H1 (cell line): ENCODE data around the gene PLPP2. TPM values are rescaled to one million over a fixed set of nuclear protein-coding genes. Genes with fewer than 3 reads are reported as not detected.

ENCODE experiments used
- RXRA ChIP-seq: IDR thresholded peaks from 2 replicates; pipeline ENCODE4 v1.6.1; 2011; ENCODE audit warnings: low read depth, mild to moderate bottlenecking, low read length, moderate library complexity; ENCODE audit not compliant: insufficient read depth
- SIN3A ChIP-seq, 2 experiments: IDR thresholded peaks in 1 of 2; conservative IDR thresholded peaks in 1 of 2; 2 replicates each; pipeline ENCODE4 v1.6.1; 2011 to 2012; ENCODE audit warnings: low read length in 2 of 2, improper control_type of control experiment in 1 of 2, low read depth in 1 of 2, mild to moderate bottlenecking in 1 of 2
- SRF ChIP-seq: IDR thresholded peaks from 2 replicates; pipeline ENCODE4 v1.6.1; 2011; ENCODE audit warnings: mild to moderate bottlenecking, low read depth, low read length, moderate library complexity
- TAF7 ChIP-seq: optimal IDR thresholded peaks from 2 replicates; pipeline ENCODE3; 2011; ENCODE audit warnings: low read depth, mild to moderate bottlenecking, inconsistent platforms, low read length, moderate library complexity, borderline replicate concordance
- TCF12 ChIP-seq: IDR thresholded peaks from 2 replicates; pipeline ENCODE4 v1.6.1; 2011; ENCODE audit warnings: low read depth, mild to moderate bottlenecking, low read length
- TEAD4 ChIP-seq: IDR thresholded peaks from 2 replicates; pipeline ENCODE4 v1.6.1; 2012; ENCODE audit warnings: low read depth, low read length, inconsistent platforms, mixed read lengths
- ZNF274 ChIP-seq: IDR thresholded peaks from 2 replicates; pipeline ENCODE4 v1.7.0; 2012; ENCODE audit warnings: low read length, borderline replicate concordance; ENCODE audit errors: extremely low read depth
- polyA plus RNA-seq, 7 experiments: library from polyadenylated mRNA; depleted of rRNA in 3 of 7; stranded (reverse) in 5 of 7; unstranded in 2 of 7; fragments of >200 nt in 5 of 7; fragments of 200-250 nt in 2 of 7; gene quantifications; 1 replicate in 5 of 7; 2 replicates in 1 of 7; 4 replicates in 1 of 7; pipeline versions ENCODE4 v1.2.1 to v1.2.3, GENCODE V29; 2011 to 2013; ENCODE audit warnings: missing spikeins in 2 of 7, mixed read lengths in 2 of 7
- total RNA-seq: library from RNA; stranded (reverse); fragmentation: NEBNext Ultra II Directional; extraction: Animal tissue kit (Norgen Biotek cat#: 25700); gene quantifications from 2 replicates; pipeline ENCODE4 v1.2.1, GENCODE V29; 2021
- TF ChIP-seq, protein P1 (sequence below): fragments of 300-600 bp; sonication (generic); IDR thresholded peaks from 2 replicates; pipeline ENCODE4 v1.7.1; 2012; ENCODE audit warnings: low read length, moderate library complexity, mild to moderate bottlenecking, inconsistent platforms; ENCODE audit not compliant: insufficient replicate concordance

The PLPP2 gene
- total and polyA plus RNA-seq, 2 of the 8 experiments (the other 6 are each of a cell fraction or from before 2014, with no cell fraction given): 101 to 195 TPM

DNA sequence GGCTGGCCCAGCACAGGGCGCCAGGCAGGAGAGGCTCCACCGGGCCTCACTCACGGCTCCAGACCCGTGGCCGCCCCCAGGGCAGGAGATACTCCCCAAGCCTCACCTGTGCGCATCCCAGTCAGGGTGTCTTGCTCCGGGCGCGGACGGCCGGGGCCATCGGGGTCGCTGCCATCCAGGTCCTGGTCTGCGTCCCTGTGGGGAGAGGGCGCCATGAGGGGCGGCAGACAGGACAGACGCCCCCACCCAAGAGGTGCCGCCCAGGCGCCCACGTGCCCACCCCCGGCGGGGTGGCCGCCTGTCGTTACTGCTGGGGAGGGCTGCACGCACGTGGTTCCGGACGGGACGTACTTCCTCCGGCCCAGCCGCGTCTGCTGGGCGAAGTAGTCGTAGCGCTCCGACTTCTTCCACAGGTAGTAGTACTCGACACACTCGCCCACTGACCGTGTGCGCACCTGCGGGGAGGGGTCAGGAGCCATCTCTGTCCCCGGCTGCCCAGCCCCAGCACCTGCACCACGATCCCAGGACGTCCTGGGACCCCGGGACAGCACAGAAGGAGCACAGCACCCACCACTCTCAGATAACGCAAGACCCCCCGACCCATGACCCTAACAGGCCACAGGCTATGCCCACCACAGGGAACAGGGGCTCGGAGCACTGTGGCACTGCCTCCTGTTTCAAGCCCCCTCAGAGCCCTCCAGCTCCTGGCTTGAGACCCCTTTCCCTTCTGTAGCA lies 17.4 kb upstream of the PLPP2 start (continued):
- TF ChIP-seq, protein P1, sequence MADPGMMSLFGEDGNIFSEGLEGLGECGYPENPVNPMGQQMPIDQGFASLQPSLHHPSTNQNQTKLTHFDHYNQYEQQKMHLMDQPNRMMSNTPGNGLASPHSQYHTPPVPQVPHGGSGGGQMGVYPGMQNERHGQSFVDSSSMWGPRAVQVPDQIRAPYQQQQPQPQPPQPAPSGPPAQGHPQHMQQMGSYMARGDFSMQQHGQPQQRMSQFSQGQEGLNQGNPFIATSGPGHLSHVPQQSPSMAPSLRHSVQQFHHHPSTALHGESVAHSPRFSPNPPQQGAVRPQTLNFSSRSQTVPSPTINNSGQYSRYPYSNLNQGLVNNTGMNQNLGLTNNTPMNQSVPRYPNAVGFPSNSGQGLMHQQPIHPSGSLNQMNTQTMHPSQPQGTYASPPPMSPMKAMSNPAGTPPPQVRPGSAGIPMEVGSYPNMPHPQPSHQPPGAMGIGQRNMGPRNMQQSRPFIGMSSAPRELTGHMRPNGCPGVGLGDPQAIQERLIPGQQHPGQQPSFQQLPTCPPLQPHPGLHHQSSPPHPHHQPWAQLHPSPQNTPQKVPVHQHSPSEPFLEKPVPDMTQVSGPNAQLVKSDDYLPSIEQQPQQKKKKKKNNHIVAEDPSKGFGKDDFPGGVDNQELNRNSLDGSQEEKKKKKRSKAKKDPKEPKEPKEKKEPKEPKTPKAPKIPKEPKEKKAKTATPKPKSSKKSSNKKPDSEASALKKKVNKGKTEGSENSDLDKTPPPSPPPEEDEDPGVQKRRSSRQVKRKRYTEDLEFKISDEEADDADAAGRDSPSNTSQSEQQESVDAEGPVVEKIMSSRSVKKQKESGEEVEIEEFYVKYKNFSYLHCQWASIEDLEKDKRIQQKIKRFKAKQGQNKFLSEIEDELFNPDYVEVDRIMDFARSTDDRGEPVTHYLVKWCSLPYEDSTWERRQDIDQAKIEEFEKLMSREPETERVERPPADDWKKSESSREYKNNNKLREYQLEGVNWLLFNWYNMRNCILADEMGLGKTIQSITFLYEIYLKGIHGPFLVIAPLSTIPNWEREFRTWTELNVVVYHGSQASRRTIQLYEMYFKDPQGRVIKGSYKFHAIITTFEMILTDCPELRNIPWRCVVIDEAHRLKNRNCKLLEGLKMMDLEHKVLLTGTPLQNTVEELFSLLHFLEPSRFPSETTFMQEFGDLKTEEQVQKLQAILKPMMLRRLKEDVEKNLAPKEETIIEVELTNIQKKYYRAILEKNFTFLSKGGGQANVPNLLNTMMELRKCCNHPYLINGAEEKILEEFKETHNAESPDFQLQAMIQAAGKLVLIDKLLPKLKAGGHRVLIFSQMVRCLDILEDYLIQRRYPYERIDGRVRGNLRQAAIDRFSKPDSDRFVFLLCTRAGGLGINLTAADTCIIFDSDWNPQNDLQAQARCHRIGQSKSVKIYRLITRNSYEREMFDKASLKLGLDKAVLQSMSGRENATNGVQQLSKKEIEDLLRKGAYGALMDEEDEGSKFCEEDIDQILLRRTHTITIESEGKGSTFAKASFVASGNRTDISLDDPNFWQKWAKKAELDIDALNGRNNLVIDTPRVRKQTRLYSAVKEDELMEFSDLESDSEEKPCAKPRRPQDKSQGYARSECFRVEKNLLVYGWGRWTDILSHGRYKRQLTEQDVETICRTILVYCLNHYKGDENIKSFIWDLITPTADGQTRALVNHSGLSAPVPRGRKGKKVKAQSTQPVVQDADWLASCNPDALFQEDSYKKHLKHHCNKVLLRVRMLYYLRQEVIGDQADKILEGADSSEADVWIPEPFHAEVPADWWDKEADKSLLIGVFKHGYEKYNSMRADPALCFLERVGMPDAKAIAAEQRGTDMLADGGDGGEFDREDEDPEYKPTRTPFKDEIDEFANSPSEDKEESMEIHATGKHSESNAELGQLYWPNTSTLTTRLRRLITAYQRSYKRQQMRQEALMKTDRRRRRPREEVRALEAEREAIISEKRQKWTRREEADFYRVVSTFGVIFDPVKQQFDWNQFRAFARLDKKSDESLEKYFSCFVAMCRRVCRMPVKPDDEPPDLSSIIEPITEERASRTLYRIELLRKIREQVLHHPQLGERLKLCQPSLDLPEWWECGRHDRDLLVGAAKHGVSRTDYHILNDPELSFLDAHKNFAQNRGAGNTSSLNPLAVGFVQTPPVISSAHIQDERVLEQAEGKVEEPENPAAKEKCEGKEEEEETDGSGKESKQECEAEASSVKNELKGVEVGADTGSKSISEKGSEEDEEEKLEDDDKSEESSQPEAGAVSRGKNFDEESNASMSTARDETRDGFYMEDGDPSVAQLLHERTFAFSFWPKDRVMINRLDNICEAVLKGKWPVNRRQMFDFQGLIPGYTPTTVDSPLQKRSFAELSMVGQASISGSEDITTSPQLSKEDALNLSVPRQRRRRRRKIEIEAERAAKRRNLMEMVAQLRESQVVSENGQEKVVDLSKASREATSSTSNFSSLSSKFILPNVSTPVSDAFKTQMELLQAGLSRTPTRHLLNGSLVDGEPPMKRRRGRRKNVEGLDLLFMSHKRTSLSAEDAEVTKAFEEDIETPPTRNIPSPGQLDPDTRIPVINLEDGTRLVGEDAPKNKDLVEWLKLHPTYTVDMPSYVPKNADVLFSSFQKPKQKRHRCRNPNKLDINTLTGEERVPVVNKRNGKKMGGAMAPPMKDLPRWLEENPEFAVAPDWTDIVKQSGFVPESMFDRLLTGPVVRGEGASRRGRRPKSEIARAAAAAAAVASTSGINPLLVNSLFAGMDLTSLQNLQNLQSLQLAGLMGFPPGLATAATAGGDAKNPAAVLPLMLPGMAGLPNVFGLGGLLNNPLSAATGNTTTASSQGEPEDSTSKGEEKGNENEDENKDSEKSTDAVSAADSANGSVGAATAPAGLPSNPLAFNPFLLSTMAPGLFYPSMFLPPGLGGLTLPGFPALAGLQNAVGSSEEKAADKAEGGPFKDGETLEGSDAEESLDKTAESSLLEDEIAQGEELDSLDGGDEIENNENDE: no peak
- TF ChIP-seq SRF (no peak), TAF7 (no peak), ZNF274 (no peak), RXRA (no peak), TCF12 (no peak), TEAD4 (no peak), SIN3A (conservative IDR thresholded peaks at IDR 0.05 in 1 of 2, IDR thresholded peaks at IDR 0.05 in 1 of 2; ENCODE audit: low read depth in 1 of 2, low read length in 2 of 2) (no peak)
